K562 (cell line): ENCODE results near the gene TMEM222. TPM values are rescaled to one million over a fixed set of nuclear protein-coding genes. Genes with fewer than 3 reads are reported as not detected.

Experiments used
- ARID4B ChIP-seq: sonication (generic); formaldehyde crosslinking; IDR thresholded peaks from 2 replicates; pipeline ENCODE4 v1.8.0; 2022; ENCODE audit warnings: mild to moderate bottlenecking, missing genetic modification reagents
- BRF2 ChIP-seq: IDR thresholded peaks from 3 replicates; pipeline ENCODE4 v1.6.1; 2011; ENCODE audit warnings: borderline replicate concordance, mild to moderate bottlenecking; ENCODE audit not compliant: insufficient read length, insufficient read depth
- CREB1 ChIP-seq, 2 experiments: sonication (generic) in 1 of 2; formaldehyde crosslinking in 1 of 2; IDR thresholded peaks; 2 replicates each; pipeline versions ENCODE4 v1.6.1 to v1.8.0; 2012 to 2022; ENCODE audit warnings: inconsistent platforms in 1 of 2, mild to moderate bottlenecking in 1 of 2, missing genetic modification reagents in 1 of 2, moderate library complexity in 1 of 2
- E2F8 ChIP-seq: fragments of 450-650 bp; IDR thresholded peaks from 2 replicates; pipeline ENCODE4 v1.7.1; 2018; ENCODE audit warnings: mild to moderate bottlenecking, low read depth; ENCODE audit not compliant: partially characterized antibody
- GTF2F1 ChIP-seq: IDR thresholded peaks from 2 replicates; pipeline ENCODE4 v1.6.1; 2011; ENCODE audit warnings: low read depth, low read length, improper control_type of control experiment
- MAX ChIP-seq: sonication (generic); formaldehyde crosslinking; IDR thresholded peaks from 2 replicates; pipeline ENCODE4 v1.9.0; 2022; ENCODE audit warnings: mild to moderate bottlenecking, missing genetic modification reagents
- NKRF ChIP-seq: fragments of 450-650 bp; IDR thresholded peaks from 2 replicates; pipeline ENCODE4 v1.6.1; 2016; ENCODE audit warnings: borderline replicate concordance
- NR2F6 ChIP-seq: fragments of 450-650 bp; formaldehyde crosslinking; IDR thresholded peaks from 2 replicates; pipeline ENCODE4 v1.4.0; 2020; ENCODE audit warnings: mild to moderate bottlenecking
- ZBTB49 ChIP-seq: sonication (generic); formaldehyde crosslinking; IDR thresholded peaks from 2 replicates; pipeline ENCODE4 v1.8.0; 2022; ENCODE audit warnings: missing genetic modification reagents, mild to moderate bottlenecking, borderline replicate concordance
- ZKSCAN1 ChIP-seq: fragments of 150-350 bp; IDR thresholded peaks from 2 replicates; pipeline ENCODE4 v1.6.1; 2016; ENCODE audit warnings: low read depth, low read length
- polyA plus RNA-seq, 8 experiments: library from polyadenylated mRNA; depleted of rRNA in 4 of 8; stranded (reverse) in 5 of 8; unstranded in 3 of 8; fragments of >200 nt; fragmentation: Nextera tagmentation in 2 of 8; fragmentation: Illumina TruSeq in 1 of 8; extraction: Ambion mirVana in 2 of 8; extraction: Trizol in 1 of 8; gene quantifications; 2 replicates each; pipeline versions ENCODE4 v1.2.1 to v1.2.3, GENCODE V29; 2011 to 2014; ENCODE audit warnings: inconsistent platforms in 1 of 8, missing spikeins in 1 of 8
- total RNA-seq, 7 experiments: library from RNA; depleted of rRNA in 6 of 7; stranded (reverse); fragments of >200 nt in 6 of 7; fragmentation: Illumina TruSeq in 2 of 7; extraction: Trizol in 2 of 7; gene quantifications; 2 replicates each; pipeline versions ENCODE4 v1.2.1 to v1.2.3, GENCODE V29; 2011 to 2021; ENCODE audit warnings: low replicate concordance in 1 of 7

TMEM222 gene
- total and polyA plus RNA-seq, 9 of the 15 experiments (the other 6 are each of a cell fraction or from before 2014, with no cell fraction given), result 6.9 to 48.0 (median 32.8) TPM

- TF ChIP-seq E2F8 (no peak), ZBTB49 (no peak), GTF2F1 (0 out of 2 replicates have a peak, but pooled peaks have one; percentile 48), CREB1 (IDR thresholded peaks at IDR 0.05) (no peak), CREB1 (CRISPR knock-in tag; IDR thresholded peaks at IDR 0.05) (no peak), ZKSCAN1 (peak; percentile 59; the same call in 1 of the 2 replicates), MAX (CRISPR knock-in tag) (peak; percentile 16; the same call in 1 of the 2 replicates), BRF2 (no peak), ARID4B (CRISPR knock-in tag) (peak; percentile 80), NKRF (no peak), NR2F6 (CRISPR knock-in tag) (no peak)
Measured at GRCh38 chr1:27300341-27301051, 21.5 kb upstream of the TMEM222 start (continued).
